AG04450 (cell line): ENCODE data around the gene OR10G8. TPM values are rescaled to one million over a fixed set of nuclear protein-coding genes. Genes with fewer than 3 reads are reported as not detected.

Experiments
- CTCF ChIA-PET: fragments of 300-600, 350-600 bp; formaldehyde crosslinking; extraction: SDS; loops from one replicate; lab custom pipeline; 2022; ENCODE audit warnings: antibody characterized with exemption, inconsistent platforms; lab: Charles Lee
- POLR2A ChIA-PET: fragments of 350-600 bp; formaldehyde crosslinking; extraction: SDS; loops from one replicate; lab custom pipeline; 2021; ENCODE audit warnings: antibody characterized with exemption, inconsistent platforms; lab: Yijun Ruan, JAX
- DNase-seq: peaks from one replicate; pipeline ENCODE4 v3.0.0-alpha.2; 2011; ENCODE audit warnings: low read depth, low spot score
- H3K27ac ChIP-seq: one replicate; pipeline ENCODE4 v1.5.1; 2012; ENCODE audit warnings: low read depth, low read length, control low read depth
- H3K27me3 ChIP-seq: one replicate; pipeline ENCODE4 v1.6.0; 2012; ENCODE audit warnings: low read length; ENCODE audit not compliant: control insufficient read depth, insufficient read depth
- H3K4me3 ChIP-seq: 2 replicates; pipeline ENCODE4 v1.5.1; 2011; ENCODE audit warnings: mild to moderate bottlenecking, low read depth, low read length, control low read depth
- H3K9me3 ChIP-seq: 2 replicates; pipeline ENCODE4 v1.5.1; 2012; ENCODE audit warnings: low read length; ENCODE audit not compliant: control insufficient read depth, insufficient read depth
- polyA plus RNA-seq: library from polyadenylated mRNA; depleted of rRNA; stranded (reverse); fragments of >200 nt; gene quantifications from 2 replicates; pipeline ENCODE4 v1.2.3, GENCODE V29; 2011
- TF ChIP-seq, protein P1 (sequence below): IDR thresholded peaks from 2 replicates; pipeline ENCODE4 v1.5.1; 2011; ENCODE audit warnings: low read depth, low read length, control low read depth, inconsistent platforms

The OR10G8 gene
- polyA plus RNA-seq, 1 experiment = not detected

DNA sequence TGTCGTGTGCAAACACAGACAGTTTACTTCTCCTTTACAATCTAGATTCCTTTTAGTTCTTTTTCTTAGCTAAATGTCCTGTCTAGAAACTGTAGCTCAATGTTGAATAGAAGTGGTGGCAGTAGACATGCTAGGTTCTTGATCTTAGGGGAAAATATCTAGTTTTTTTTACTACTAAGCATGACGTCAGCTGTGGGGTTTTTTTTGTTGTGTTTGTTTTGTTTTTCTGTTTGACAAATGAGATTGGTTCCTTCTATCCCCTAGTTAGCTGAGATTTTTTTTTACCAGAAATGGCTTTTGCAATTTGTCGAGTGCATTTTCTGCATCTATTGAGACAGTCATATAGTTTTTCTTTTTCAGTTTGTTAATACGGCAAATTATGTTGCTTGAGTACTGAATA lies 16.8 kb downstream of the OR10G8 start:
- Histone ChIP-seq H3K27me3 (no peaks in the 10 kb centered on the region), H3K4me3 (no peak overlapping the region), H3K27ac (no peak overlapping the region), H3K9me3 (no peaks in the 10 kb centered on the region)
- ChIA-PET CTCF (interaction anchor here (0.9 to 1.3 kb wide), 2 partner anchors 26 to 335 kb away, joined by 3 to 4 read pairs; no protein-coding TSS in a partner anchor), POLR2A (no interaction called here)
- TF ChIP-seq, protein P1, sequence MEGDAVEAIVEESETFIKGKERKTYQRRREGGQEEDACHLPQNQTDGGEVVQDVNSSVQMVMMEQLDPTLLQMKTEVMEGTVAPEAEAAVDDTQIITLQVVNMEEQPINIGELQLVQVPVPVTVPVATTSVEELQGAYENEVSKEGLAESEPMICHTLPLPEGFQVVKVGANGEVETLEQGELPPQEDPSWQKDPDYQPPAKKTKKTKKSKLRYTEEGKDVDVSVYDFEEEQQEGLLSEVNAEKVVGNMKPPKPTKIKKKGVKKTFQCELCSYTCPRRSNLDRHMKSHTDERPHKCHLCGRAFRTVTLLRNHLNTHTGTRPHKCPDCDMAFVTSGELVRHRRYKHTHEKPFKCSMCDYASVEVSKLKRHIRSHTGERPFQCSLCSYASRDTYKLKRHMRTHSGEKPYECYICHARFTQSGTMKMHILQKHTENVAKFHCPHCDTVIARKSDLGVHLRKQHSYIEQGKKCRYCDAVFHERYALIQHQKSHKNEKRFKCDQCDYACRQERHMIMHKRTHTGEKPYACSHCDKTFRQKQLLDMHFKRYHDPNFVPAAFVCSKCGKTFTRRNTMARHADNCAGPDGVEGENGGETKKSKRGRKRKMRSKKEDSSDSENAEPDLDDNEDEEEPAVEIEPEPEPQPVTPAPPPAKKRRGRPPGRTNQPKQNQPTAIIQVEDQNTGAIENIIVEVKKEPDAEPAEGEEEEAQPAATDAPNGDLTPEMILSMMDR = no peak
- DNase-seq = no peak

DNA sequence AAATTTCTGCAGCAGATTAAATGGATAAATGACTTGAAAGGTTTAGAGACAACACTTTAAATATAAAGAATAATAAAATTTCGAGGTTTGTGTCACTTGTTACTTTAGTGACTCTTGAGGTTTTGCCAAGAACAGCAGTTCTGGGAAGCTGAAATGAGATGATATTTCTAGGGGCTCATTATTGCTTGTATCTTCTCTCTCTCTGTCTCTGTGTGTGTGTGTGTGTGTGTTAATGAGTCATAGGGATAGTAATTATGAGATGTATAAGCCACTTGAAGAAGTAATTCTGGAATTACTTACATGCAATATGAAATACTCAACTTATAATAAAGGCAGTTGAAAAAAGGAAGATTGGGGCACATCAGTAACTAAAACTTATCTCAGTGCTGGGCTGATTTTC lies 24.1 kb downstream of the OR10G8 start:
- Histone ChIP-seq H3K27me3 (no peaks in the 10 kb centered on the region), H3K4me3 (no peak overlapping the region), H3K9me3 (no peaks in the 10 kb centered on the region), H3K27ac (no peak overlapping the region)
- no peak for DNase-seq
- ChIA-PET CTCF (no interaction called here), POLR2A (no interaction called here)
- TF ChIP-seq, protein P1 = no peak

DNA sequence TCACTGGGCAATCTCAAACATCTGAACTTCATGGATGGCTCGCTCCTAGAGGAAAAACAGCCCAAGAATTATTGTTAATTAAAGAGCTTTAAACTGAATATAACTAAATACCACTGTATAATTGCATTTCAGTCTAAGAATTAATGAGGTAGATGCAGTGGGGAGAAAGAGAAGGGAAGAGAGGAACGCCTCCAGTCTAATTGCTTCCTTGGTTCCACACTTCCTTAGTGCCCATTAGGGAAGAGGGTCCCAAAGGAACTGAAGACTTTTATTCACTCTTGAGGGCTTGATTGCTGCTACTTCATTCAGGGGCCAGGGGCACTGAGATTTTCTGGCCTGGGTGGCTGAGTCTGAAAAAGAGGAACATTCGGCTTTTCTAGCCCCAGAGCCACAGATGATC lies 26.4 kb downstream of the OR10G8 start:
- no peak for DNase-seq
- H3K4me3 ChIP-seq = no peak overlapping the region
- TF ChIP-seq, protein P1 = no peak
- CTCF ChIA-PET = interaction anchor here (1.4 to 2.5 kb wide), 3 partner anchors 11 to 19 kb away, joined by 3 to 13 read pairs (median 6); no protein-coding TSS in a partner anchor
- no peak overlapping the region for H3K27ac ChIP-seq
- H3K9me3 ChIP-seq = no peaks in the 10 kb centered on the region
- POLR2A ChIA-PET = no interaction called here
- H3K27me3 ChIP-seq = no peaks in the 10 kb centered on the region

DNA sequence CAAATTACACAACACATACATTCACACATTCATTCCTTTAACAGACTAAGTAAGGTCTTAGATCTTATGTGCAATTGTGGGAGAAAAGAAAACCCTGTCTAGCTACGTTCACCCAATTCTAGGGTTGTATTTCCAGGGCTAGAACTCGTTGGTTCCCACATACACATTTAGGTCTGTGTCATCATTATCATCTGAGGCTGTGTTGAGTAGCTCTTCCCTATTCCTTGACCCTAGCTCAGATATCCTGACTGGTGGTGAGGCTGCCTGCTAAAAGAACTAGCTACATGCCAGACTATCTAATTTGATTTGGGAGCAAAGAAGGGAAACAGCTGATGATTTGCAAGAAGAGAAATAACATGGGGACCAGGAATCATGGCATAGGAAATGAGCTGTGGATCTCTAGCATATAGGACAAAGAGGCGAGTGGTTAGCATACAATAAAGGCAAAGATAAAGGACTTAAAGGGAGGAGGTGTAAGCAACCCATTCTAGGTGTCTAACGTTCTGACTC lies 42.1 kb downstream of the OR10G8 start:
- no peak for DNase-seq
- H3K27me3 ChIP-seq = peaks cover 3% of the 10 kb centered on the region
- POLR2A ChIA-PET = interaction anchor here (0.6 kb wide), 1 partner anchor 960 kb away, joined by 6 read pairs; no protein-coding TSS in a partner anchor

More for the DNA sequence above, 42.1 kb downstream of the OR10G8 start:
- Histone ChIP-seq H3K4me3 (no peak overlapping the region), H3K27ac (no peak overlapping the region), H3K9me3 (no peaks in the 10 kb centered on the region)
- TF ChIP-seq, protein P1 = no peak
- CTCF ChIA-PET = interaction anchor here (0.8 to 5.1 kb wide), 44 partner anchors 8 to 768 kb away, joined by 3 to 152 read pairs (median 5); partner anchors contain the start of genes OR10G7, TBRG1 and VWA5A
